Activated gamma-delta T cell (primary cell): ENCODE results near the gene OR10G6.
"Not testable (repeated sequence)": the region's sequence is repeated elsewhere in the genome, so short reads cannot be mapped to it uniquely, and the experiment has no call there.

Experiments used
- DNase-seq: peaks from one replicate; lab custom pipeline; 2025; lab: John Stamatoyannopoulos, UW
- total RNA-seq, 2 donors: gene quantifications; one replicate each; lab custom pipeline; 2026; lab: John Stamatoyannopoulos, UW

The OR10G6 gene
- total RNA-seq: 0 to 0.04 reads per million in 2 donors

DNA sequence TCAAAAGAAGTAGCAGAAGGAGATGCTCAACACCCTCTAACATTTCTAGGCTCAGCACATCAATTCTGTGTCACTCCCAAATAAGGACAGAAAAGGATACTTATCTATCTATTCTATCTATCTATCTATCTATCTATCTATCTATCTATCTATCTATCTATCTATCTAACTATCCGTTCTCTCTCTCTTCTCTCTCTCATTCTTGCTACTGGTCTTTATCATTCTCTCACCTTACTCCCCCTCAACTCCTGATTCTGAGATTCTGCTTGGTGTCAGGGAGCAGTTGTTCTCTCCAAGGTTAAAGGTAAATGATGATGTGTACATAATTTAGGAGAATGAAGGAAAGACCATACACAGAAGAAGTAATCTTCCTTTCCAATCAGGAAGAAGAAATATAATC lies at the start of gene OR10G6:
OR10G6 (minus strand) TSS at position 43 of the 400 bp plus-strand sequence; CDS start at position 43, 0 bp downstream.
- no peak for DNase-seq

- DNase-seq: no peak
Observed at GRCh38 chr11:124043420-124043819, 48.5 kb upstream of the OR10G6 start.

DNA sequence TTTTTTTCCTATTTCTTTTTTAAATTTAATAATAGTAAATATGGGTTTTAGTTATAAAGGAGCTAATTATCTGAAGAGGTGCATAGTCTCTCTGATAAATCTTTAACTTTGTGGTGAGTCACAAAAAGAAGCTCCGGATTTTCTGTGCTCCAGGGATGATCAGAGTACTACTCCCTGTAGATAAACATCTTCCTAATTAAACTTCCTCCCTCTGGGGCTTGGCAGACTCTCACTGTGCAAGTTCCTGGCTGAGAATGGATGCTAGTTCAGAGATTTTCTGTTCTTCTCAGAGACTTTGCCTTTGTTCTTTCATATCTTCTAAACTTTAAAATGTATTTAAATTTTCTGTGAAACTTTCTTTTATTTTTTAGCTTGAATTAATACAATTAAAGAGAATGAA lies 46.3 kb upstream of the OR10G6 start, which contains the start of gene OR10G7:
OR10G7 (minus strand) TSS at position 72 of the 400 bp plus-strand sequence. CDS start 2,324 bp downstream, outside the sequence.
- DNase-seq: no peak

DNA sequence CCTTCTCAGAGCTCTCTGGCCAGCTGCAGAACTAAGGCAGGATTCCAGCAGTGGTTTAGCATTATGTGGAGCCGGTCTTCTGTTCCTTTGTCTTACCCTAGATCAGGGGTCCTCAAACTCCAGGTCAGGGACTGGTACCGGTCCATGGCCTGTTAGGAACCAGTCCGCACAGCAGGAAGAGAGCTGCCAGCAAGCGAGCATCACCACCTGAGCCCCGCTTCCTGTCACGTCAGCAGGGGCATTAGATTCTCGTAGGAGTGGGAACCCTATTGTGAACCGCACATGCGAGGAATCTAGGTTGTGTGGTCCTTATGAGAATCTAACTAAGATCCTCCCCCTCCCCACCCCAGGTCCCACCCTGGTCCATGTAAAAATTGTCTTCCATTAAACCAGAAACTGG lies 44.6 kb upstream of the OR10G6 start:
- DNase-seq: no peak

DNA sequence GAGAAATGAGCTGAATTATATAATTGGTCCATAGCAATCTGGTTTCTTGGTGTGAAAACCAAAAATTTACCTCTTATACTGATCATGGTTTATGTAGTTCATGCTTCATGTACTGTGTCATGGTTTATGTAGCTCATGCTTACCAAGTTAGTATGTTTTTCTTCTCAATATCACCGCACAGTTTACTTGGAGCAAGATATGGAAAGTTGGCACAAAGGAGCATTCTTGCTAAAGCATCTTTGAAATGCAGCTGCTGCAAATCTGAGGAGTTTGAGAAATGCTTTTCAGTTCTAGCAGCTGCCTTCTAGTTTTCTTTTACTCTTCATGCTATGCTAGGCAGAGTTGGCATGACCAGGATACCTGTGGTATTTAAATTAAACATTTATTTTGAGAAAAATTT lies 41.7 kb upstream of the OR10G6 start:
- no peak for DNase-seq

GRCh38 chr11:124026498-124026897 lies 31.5 kb upstream of the OR10G6 start, which contains the start of gene OR10G8:
OR10G8 (plus strand) TSS chr11:124026798; CDS start chr11:124029623, 2,825 bp downstream.
- no peak for DNase-seq

DNA sequence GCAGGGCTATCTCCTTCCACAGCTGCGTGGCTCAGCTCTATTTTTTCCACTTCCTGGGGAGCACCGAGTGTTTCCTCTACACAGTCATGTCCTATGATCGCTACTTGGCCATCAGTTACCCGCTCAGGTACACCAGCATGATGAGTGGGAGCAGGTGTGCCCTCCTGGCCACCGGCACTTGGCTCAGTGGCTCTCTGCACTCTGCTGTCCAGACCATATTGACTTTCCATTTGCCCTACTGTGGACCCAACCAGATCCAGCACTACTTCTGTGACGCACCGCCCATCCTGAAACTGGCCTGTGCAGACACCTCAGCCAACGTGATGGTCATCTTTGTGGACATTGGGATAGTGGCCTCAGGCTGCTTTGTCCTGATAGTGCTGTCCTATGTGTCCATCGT lies 20.9 kb upstream of the OR10G6 start:
- DNase-seq: not testable (repeated sequence)

DNA sequence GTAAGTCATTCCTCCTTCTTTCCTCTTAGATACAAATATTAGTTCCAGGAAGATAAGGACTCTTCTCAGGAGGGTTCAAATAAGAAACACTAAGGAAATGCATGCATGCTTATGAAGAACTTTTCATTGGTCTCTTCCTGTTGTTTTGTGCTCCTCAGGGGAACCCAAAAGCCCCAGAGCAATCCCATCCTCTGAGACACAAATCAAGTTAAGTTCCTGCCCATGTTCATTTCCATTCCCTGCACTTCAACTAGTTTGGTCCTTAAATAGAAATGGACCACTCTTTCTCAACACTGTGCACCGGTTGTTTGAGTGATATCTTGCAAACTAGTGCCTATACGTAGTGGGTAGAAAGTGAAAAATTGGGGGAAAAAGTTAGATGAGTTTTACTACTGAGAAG lies 17.7 kb upstream of the OR10G6 start, which contains the start of gene OR10G4:
OR10G4 (plus strand) TSS at position 301 of the 400 bp plus-strand sequence. CDS start 2,578 bp downstream, outside the sequence.
- no peak for DNase-seq

- DNase-seq: no peak
Observed at GRCh38 chr11:123979311-123979710, 15.7 kb downstream of the OR10G6 start.

- no peak for DNase-seq
Observed at GRCh38 chr11:123977731-123978347, 17.1 kb downstream of the OR10G6 start, which contains the start of gene OR10S1. OR10S1 (minus strand) TSS chr11:123977781; CDS start chr11:123977664, 117 bp downstream.

DNA sequence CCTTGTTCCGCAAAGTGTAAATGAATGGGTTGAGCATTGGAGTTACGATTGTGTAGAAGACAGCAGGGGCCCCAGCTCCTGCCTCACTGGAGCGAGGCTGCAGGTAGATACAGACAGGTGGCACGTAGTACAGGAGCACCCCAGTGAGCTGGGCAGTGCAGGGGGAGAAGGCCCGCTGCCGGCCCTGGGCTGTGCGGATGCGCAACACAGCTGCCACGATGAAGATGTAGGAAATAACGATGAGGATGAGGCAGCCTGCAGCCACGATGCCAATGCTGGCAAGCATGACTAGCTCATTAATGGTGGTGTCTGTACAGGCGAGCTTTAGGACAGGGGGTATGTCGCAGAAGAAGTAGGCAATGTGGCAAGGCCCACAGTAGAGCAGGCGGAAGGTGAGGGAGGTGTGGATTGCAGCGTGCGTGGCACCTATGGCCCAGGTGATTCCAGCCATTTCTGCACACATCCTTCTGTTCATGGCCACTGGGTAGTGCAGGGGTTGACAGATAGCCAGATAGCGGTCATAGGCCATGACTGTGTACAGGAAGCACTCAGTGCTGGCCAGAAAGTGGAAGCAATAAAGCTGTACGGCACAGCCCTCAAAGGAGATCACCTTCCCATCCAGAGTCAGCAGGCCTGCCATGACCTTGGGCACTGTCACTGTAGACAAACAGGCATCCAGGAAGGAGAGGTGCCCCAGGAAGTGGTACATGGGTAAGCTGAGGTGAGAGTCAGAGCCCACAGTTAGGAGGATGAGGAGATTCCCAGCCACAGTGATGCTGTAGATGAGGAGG lies 18.0 kb downstream of the OR10G6 start:
- no peak for DNase-seq

- DNase-seq: no peak
Observed at GRCh38 chr11:123973816-123974215, 21.1 kb downstream of the OR10G6 start.

- DNase-seq: no peak
Observed at GRCh38 chr11:123956752-123957151, 38.2 kb downstream of the OR10G6 start.

GRCh38 chr11:123945132-123945531 lies 49.8 kb downstream of the OR10G6 start:
- no peak for DNase-seq
